Fibroblast of lung (primary cell): ENCODE measurements around the gene HAUS6.

ENCODE experiments used
- EZH2 ChIP-seq: IDR thresholded peaks from 2 replicates; pipeline ENCODE4 v1.5.1; 2012; ENCODE audit warnings: low read length, control low read depth, mild to moderate bottlenecking; ENCODE audit errors: missing control alignments
- TF ChIP-seq, protein P1 (sequence below), 2 donors: IDR thresholded peaks in 1 of 2; conservative IDR thresholded peaks in 1 of 2; 1 replicate in 1 of 2; 2 replicates in 1 of 2; pipeline ENCODE4 v1.5.1; 2011 to 2012; ENCODE audit warnings: low read length in 2 of 2, control low read depth in 1 of 2, inconsistent platforms in 1 of 2, low read depth in 1 of 2, mild to moderate bottlenecking in 1 of 2

- TF ChIP-seq, protein P1, sequence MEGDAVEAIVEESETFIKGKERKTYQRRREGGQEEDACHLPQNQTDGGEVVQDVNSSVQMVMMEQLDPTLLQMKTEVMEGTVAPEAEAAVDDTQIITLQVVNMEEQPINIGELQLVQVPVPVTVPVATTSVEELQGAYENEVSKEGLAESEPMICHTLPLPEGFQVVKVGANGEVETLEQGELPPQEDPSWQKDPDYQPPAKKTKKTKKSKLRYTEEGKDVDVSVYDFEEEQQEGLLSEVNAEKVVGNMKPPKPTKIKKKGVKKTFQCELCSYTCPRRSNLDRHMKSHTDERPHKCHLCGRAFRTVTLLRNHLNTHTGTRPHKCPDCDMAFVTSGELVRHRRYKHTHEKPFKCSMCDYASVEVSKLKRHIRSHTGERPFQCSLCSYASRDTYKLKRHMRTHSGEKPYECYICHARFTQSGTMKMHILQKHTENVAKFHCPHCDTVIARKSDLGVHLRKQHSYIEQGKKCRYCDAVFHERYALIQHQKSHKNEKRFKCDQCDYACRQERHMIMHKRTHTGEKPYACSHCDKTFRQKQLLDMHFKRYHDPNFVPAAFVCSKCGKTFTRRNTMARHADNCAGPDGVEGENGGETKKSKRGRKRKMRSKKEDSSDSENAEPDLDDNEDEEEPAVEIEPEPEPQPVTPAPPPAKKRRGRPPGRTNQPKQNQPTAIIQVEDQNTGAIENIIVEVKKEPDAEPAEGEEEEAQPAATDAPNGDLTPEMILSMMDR (conservative IDR thresholded peaks at IDR 0.05 in 1 of 2, IDR thresholded peaks at IDR 0.05 in 1 of 2; ENCODE audit: low read depth in 1 of 2, low read length in 2 of 2): no peak
- no peak for TF ChIP-seq EZH2
These were observed 45.7 kb downstream of the HAUS6 start for GRCh38 chr9:19057033-19057432.
